Measurements from ENCODE around the gene FREM2.

DNA sequence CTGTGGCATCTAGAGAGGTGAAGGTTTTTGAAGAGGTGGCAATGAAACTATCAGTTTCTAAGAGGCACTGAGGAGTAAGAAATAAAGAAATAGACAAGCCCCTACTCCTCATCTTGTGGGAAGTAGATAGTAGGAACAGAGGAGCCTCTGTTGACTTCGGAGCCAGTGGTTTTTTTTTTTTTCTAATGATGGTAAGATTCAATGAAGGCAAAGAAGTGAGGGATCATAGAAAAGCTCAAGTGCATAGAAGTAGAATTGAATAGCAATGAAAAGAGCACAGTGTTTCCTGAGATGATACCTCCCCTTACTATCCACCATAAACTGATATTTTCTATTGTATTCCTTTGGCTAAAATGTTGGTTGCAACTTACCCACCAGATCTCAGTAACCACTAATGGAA lies 46.3 kb downstream of the FREM2 start:
- TF ChIP-seq, protein P1, sequence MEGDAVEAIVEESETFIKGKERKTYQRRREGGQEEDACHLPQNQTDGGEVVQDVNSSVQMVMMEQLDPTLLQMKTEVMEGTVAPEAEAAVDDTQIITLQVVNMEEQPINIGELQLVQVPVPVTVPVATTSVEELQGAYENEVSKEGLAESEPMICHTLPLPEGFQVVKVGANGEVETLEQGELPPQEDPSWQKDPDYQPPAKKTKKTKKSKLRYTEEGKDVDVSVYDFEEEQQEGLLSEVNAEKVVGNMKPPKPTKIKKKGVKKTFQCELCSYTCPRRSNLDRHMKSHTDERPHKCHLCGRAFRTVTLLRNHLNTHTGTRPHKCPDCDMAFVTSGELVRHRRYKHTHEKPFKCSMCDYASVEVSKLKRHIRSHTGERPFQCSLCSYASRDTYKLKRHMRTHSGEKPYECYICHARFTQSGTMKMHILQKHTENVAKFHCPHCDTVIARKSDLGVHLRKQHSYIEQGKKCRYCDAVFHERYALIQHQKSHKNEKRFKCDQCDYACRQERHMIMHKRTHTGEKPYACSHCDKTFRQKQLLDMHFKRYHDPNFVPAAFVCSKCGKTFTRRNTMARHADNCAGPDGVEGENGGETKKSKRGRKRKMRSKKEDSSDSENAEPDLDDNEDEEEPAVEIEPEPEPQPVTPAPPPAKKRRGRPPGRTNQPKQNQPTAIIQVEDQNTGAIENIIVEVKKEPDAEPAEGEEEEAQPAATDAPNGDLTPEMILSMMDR (IDR thresholded peaks at IDR 0.05; ENCODE audit: poor library complexity) = no peak
- TF ChIP-seq EZH2phosphoT487 (IDR thresholded peaks at IDR 0.05; ENCODE audit: low read depth, severe bottlenecking, unreplicated experiment) (no peak), EZH2 (IDR thresholded peaks at IDR 0.05; ENCODE audit: borderline replicate concordance) (no peak)

Measured in hepatocyte (in vitro differentiated cells).